NCI-H510A treated with DMSO at 0.1 percent for 48 hours (cell line): ENCODE results near the gene NOL6.
A peak's percentile ranks its signal among the peaks of the same experiment; 100 is the strongest.
"Not testable (repeated sequence)": the region's sequence is repeated elsewhere in the genome, so short reads cannot be mapped to it uniquely, and the experiment has no call there.

ENCODE experiments used
- DNase-seq: peaks from one replicate; lab custom pipeline; 2025; lab: John Stamatoyannopoulos, UW

The NOL6 gene

GRCh38 chr9:33431420-33431819 lies 42.3 kb downstream of the NOL6 start:
- DNase-seq: no peak

- DNase-seq: no peak
Observed at GRCh38 chr9:33430942-33431341, 42.8 kb downstream of the NOL6 start.

- no peak for DNase-seq
Observed at GRCh38 chr9:33429256-33429985, 44.3 kb downstream of the NOL6 start.

GRCh38 chr9:33426843-33427293 lies 46.9 kb downstream of the NOL6 start:
- no peak for DNase-seq

DNA sequence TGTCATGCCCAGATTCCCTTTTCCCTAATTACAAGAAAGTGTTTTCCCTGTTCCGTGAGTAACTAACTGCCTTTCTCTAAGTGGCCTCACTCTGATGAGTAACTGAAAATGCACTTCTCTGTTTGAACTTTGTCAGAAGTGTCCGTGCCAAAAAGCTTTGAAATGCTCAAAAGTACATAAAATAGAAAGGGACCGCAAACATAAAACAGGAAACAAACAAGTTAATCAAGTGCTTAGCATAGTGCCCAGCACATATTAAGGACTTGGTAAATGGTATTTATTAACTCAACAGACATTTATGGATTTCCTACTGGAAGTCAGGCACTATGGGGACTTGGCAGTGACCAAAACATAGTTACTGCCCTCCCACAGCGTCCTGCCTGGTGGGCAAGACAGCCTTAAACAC lies 48.6 kb downstream of the NOL6 start:
- no peak for DNase-seq

DNA sequence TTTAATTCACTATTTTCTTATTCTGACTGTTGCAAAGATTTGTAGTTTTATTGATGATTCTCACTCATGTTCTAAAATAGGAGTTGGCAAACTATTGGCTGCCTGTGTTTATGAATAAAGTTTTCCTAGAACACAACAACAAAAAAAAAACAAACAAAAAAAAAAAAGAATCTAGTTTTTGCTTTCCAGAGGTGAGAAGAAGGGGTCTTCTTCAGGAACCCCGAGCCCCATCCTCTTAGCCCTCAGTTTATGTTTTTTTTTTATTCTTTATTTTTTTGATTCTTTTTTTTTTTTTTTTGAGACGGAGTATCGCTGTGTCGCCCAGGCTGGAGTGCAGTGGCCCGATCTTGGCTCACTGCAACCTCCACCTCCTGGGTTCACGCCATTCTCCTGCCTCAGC lies 49.2 kb downstream of the NOL6 start:
- not testable (repeated sequence) for DNase-seq

DNA sequence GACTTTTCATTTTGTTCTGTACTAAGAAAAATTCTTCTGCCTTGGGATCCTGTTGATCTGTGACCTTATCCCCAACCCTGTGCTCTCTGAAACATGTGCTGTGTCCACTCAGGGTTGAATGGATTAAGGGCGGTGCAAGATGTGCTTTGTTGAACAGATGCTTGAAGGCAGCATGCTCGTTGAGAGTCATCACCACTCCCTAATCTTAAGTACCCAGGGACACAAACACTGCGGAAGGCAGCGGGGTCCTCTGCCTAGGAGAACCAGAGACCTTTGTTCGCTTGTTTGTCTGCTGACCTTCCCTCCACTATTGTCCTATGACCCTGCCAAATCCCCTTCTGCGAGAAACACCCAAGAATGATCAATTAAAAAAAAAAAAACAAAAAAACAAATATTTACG lies 49.7 kb downstream of the NOL6 start:
- not testable (repeated sequence) for DNase-seq

GRCh38 chr9:33419708-33420303 lies 53.9 kb downstream of the NOL6 start:
- no peak for DNase-seq

- DNase-seq: peak; percentile 11
Observed at GRCh38 chr9:33418090-33418489, 55.6 kb downstream of the NOL6 start.

GRCh38 chr9:33416996-33417395 lies 56.7 kb downstream of the NOL6 start:
- DNase-seq: no peak

GRCh38 chr9:33415501-33416038 lies 58.2 kb downstream of the NOL6 start:
- DNase-seq: peak; percentile 94

- DNase-seq: no peak
Observed at GRCh38 chr9:33414889-33415500, 58.7 kb downstream of the NOL6 start.

- no peak for DNase-seq
Observed at GRCh38 chr9:33414268-33414667, 59.5 kb downstream of the NOL6 start.
